ENCODE results near the gene STK32B. TPM values are rescaled to one million over a fixed set of nuclear protein-coding genes. Genes with fewer than 3 reads are reported as not detected.

Gene STK32B
- total and polyA plus RNA-seq, 9 of the 15 experiments (the other 6 are each of a cell fraction or from before 2014, with no cell fraction given), result 0.03 to 0.20 (median 0.07) TPM; not detected in 2

- H3K9ac ChIP-seq (ENCODE audit: insufficient read depth in 1 of 2, low read depth in 2 of 2, low read length in 2 of 2), result no peak overlapping the region
- H3K4me3 ChIP-seq, result no peak overlapping the region
- 4% methylated on average over 2 of the region's 2 CpGs for WGBS (ENCODE audit: insufficient coverage, low coverage, missing lambda C conversion rate)
- no peak overlapping the region for H3K4me2 ChIP-seq (ENCODE audit: insufficient read depth, low read length)
- no peaks in the 10 kb centered on the region for H3K4me1 ChIP-seq (replicated peaks in 1 of 2; ENCODE audit: control insufficient read depth in 2 of 2, insufficient read depth in 2 of 2, low read length in 2 of 2)
- ATAC-seq (no peak), DNase-seq (ENCODE audit: extremely low read depth in 1 of 4, low spot score in 3 of 4) (no peak), FAIRE-seq (no peak)
- H3K27me3 ChIP-seq (ENCODE audit: control insufficient read depth in 2 of 2, insufficient read depth in 2 of 2, low read length in 2 of 2), result no peaks in the 10 kb centered on the region
- in situ Hi-C loops (cut with MboI) (no loop called here), intact Hi-C loops (cut with micrococcal nuclease) (no loop called here)
- H3K9me3 ChIP-seq (replicated peaks; ENCODE audit: control insufficient read depth, insufficient read depth, low read depth, low read length), result no peaks in the 10 kb centered on the region; the same call in 1 of the 2 replicates
- H4K20me1 ChIP-seq (replicated peaks; ENCODE audit: control insufficient read depth, insufficient read depth, low read length), result no peaks in the 10 kb centered on the region
- no peaks in the 10 kb centered on the region for H3K9me1 ChIP-seq (ENCODE audit: control insufficient read depth, insufficient read depth, low read length)
- H3K36me3 ChIP-seq (ENCODE audit: control insufficient read depth, insufficient read depth, low read length), result no peaks in the 10 kb centered on the region
- ChIA-PET CTCF (ENCODE audit: low intra/inter-chr PET ratio) (no interaction called here), POLR2A (no interaction called here)
- no TSS peak for BruUV-seq (replicated peaks)
- TF ChIP-seq ZNF280A (IDR thresholded peaks at IDR 0.05; ENCODE audit: low read depth, partially characterized antibody) (peak; percentile 49), ZNF280B (CRISPR knock-in tag; IDR thresholded peaks at IDR 0.05) (0 out of 2 replicates have a peak, but pooled peaks have one; percentile 52), TRIM28 (IDR thresholded peaks at IDR 0.05) (peak; percentile 80; the same call in 1 of the 2 replicates), POLR3A (IDR thresholded peaks at IDR 0.05; ENCODE audit: borderline replicate concordance, extremely low read depth, insufficient read depth, insufficient read length) (no peak)
- no peak overlapping the region for H2AFZ ChIP-seq (ENCODE audit: low read depth, low read length)
- H3K79me2 ChIP-seq (ENCODE audit: control insufficient read depth, insufficient read depth, low read length), result no peaks in the 10 kb centered on the region
- H3K27ac ChIP-seq (ENCODE audit: extremely low read depth, low read depth, low read length), result no peak overlapping the region
Observed at GRCh38 chr4:5081441-5081999, 30.2 kb downstream of the STK32B start.
